ENCODE results near the gene OCA2.
"Not testable (repeated sequence)": the region's sequence is repeated elsewhere in the genome, so short reads cannot be mapped to it uniquely, and the experiment has no call there.

DNA sequence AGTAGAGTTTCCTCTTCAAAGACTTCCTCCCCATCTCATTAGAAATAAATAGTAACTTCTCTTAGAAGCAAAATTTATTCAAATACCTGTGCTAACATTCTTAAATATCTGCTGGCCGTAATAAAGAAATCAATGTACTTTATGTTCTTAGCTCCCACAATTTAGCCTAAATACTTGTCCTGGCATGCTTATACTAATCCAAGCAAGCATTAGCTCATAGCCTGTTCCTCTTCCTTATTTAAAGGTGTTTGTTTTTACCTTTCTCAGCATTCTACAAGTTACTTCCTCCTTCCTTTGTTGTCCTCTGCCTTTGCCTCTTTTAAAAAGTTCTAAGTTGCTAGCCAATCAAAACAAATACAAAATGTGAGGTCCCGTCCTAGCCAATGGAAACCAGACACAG is 90.9 kb downstream of the OCA2 start:
- TF ChIP-seq CTCF (IDR thresholded peaks at IDR 0.05; ENCODE audit: low read depth, low read length); EZH2phosphoT487 (IDR thresholded peaks at IDR 0.05; ENCODE audit: low read depth): not testable (repeated sequence)
